Measurements from ENCODE around the gene F12.

F12 gene

DNA sequence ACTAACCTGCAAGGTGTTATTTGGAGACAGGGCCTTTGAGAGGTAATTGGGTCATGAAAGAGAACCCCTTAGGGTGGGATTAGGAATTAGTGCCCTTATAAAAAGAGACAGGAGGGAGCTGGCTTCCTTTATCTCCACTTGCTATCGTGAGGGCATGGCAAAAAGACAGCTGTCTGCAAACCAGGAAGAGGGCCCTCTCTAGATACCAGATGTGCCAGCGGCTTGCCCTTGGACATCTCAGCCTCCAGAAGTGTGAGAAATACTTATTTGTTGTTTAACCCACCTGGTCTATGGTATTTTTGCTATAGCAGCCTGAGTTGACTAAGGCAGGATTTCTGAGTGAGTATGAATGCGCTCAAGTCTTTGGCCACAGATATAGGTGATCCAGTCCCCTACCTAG, 52.6 kb downstream of the F12 start:
- TF ChIP-seq EZH2 (IDR thresholded peaks at IDR 0.05; ENCODE audit: borderline replicate concordance, low read depth, low read length, severe bottlenecking), result no peak
- TF ChIP-seq, protein P1, sequence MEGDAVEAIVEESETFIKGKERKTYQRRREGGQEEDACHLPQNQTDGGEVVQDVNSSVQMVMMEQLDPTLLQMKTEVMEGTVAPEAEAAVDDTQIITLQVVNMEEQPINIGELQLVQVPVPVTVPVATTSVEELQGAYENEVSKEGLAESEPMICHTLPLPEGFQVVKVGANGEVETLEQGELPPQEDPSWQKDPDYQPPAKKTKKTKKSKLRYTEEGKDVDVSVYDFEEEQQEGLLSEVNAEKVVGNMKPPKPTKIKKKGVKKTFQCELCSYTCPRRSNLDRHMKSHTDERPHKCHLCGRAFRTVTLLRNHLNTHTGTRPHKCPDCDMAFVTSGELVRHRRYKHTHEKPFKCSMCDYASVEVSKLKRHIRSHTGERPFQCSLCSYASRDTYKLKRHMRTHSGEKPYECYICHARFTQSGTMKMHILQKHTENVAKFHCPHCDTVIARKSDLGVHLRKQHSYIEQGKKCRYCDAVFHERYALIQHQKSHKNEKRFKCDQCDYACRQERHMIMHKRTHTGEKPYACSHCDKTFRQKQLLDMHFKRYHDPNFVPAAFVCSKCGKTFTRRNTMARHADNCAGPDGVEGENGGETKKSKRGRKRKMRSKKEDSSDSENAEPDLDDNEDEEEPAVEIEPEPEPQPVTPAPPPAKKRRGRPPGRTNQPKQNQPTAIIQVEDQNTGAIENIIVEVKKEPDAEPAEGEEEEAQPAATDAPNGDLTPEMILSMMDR (IDR thresholded peaks at IDR 0.05; ENCODE audit: borderline replicate concordance, extremely low read depth, low read length, poor library complexity, severe bottlenecking), result no peak
- Histone ChIP-seq H3K4me3 (ENCODE audit: low read depth in 1 of 2, low read length in 2 of 2) (no peak overlapping the region), H2AFZ (ENCODE audit: low read depth, low read length) (no peak overlapping the region), H3K79me2 (ENCODE audit: insufficient read depth, low read length) (no peaks in the 10 kb centered on the region), H3K27ac (ENCODE audit: low read length) (no peak overlapping the region), H3K9ac (ENCODE audit: low read depth, low read length) (no peak overlapping the region), H3K27me3 (ENCODE audit: insufficient read depth, low read length, poor library complexity) (no peaks in the 10 kb centered on the region), H4K20me1 (ENCODE audit: insufficient read depth, low read length) (no peaks in the 10 kb centered on the region), H3K4me1 (ENCODE audit: insufficient read depth, low read length) (peaks cover 33% of the 10 kb centered on the region), H3K36me3 (ENCODE audit: insufficient read depth, low read length) (no peaks in the 10 kb centered on the region), H3K4me2 (ENCODE audit: insufficient read depth, low read length) (no peak overlapping the region; the same call in 1 of the 2 replicates), H3K9me3 (ENCODE audit: insufficient read depth, low read length, severe bottlenecking) (no peaks in the 10 kb centered on the region)
- no peak for ATAC-seq (ENCODE audit: insufficient read depth, low read depth)
- no peak for DNase-seq

DNA sequence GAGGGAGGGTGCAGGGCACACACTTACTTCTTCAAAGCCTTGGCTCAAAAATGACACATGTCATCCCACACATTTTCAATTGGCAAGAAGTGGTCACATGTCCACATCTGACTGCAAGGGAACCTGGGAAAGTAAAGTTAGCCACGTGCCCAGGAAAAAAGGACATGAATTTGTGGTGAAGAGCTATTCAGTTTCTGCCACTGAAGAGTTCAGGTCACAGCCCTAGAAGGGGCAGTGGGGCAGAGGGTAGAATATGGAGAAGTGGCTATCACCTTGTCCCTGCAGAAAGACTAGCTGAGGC, 53.5 kb downstream of the F12 start:
- no peak for DNase-seq
- H3K4me3 ChIP-seq (ENCODE audit: low read depth in 1 of 2, low read length in 2 of 2), result no peak overlapping the region
- peaks cover 4% of the 10 kb centered on the region; the same call in 1 of the 2 replicates for H3K36me3 ChIP-seq (ENCODE audit: insufficient read depth, low read length)
- no peak overlapping the region for H2AFZ ChIP-seq (ENCODE audit: low read depth, low read length)
- H4K20me1 ChIP-seq (ENCODE audit: insufficient read depth, low read length), result 0 out of 2 replicates have a peak, but pooled peaks cover under 1% of the 10 kb centered on the region
- peaks cover 35% of the 10 kb centered on the region for H3K4me1 ChIP-seq (ENCODE audit: insufficient read depth, low read length)
- no peaks in the 10 kb centered on the region for H3K9me3 ChIP-seq (ENCODE audit: insufficient read depth, low read length, severe bottlenecking)
- ATAC-seq (ENCODE audit: insufficient read depth, low read depth), result no peak
- H3K4me2 ChIP-seq (ENCODE audit: insufficient read depth, low read length), result no peak overlapping the region
- no peak overlapping the region for H3K27ac ChIP-seq (ENCODE audit: low read length)
- no peak overlapping the region for H3K9ac ChIP-seq (ENCODE audit: low read depth, low read length)
- no peaks in the 10 kb centered on the region for H3K27me3 ChIP-seq (ENCODE audit: insufficient read depth, low read length, poor library complexity)
- peaks cover 6% of the 10 kb centered on the region for H3K79me2 ChIP-seq (ENCODE audit: insufficient read depth, low read length)
- no peak for TF ChIP-seq EZH2 (IDR thresholded peaks at IDR 0.05; ENCODE audit: borderline replicate concordance, low read depth, low read length, severe bottlenecking)
- TF ChIP-seq, protein P1 (IDR thresholded peaks at IDR 0.05; ENCODE audit: borderline replicate concordance, extremely low read depth, low read length, poor library complexity, severe bottlenecking), result no peak

DNA sequence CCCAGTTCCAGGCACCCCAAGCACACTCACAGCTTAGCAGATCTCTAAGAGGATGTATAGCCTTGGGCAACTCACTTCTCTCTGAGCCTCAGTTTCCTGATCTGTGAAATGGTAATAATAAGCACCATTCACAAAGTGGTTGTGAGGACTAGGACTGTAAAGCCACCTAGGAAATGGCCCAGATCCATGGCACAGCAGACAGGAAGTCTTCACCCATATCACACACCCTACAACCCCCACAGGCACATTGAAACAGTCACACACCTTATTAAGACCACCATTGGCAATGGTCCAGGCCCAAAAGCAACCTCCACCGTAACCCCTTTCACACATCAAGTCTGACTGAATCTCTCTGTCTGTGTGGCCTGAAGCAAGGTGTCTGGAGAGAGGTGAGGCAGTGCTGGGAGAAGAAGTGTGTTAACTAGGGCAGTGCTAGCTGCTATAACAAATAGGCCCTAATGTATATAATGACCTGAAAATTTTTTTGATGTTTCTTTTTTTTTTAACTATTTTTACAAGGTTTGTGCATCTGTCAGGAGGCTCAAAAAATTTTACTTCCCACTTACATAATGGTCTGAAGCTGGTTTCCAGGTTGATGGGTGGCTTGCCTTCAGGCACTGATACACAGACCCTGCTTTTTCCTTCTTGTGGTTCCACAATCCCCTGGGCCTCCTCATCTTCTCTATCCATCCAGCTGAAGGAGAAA, 54.0 kb downstream of the F12 start:
- Histone ChIP-seq H3K9ac (ENCODE audit: low read depth, low read length) (no peak overlapping the region), H3K4me3 (ENCODE audit: low read depth in 1 of 2, low read length in 2 of 2) (no peak overlapping the region), H4K20me1 (ENCODE audit: insufficient read depth, low read length) (peaks cover 6% of the 10 kb centered on the region), H3K9me3 (ENCODE audit: insufficient read depth, low read length, severe bottlenecking) (no peaks in the 10 kb centered on the region), H3K27ac (ENCODE audit: low read length) (no peak overlapping the region), H3K79me2 (ENCODE audit: insufficient read depth, low read length) (peaks cover 11% of the 10 kb centered on the region), H3K4me2 (ENCODE audit: insufficient read depth, low read length) (no peak overlapping the region), H3K4me1 (ENCODE audit: insufficient read depth, low read length) (peaks cover 40% of the 10 kb centered on the region), H3K36me3 (ENCODE audit: insufficient read depth, low read length) (peaks cover 4% of the 10 kb centered on the region; the same call in 1 of the 2 replicates), H2AFZ (ENCODE audit: low read depth, low read length) (no peak overlapping the region), H3K27me3 (ENCODE audit: insufficient read depth, low read length, poor library complexity) (no peaks in the 10 kb centered on the region)
- TF ChIP-seq, protein P1 (IDR thresholded peaks at IDR 0.05; ENCODE audit: borderline replicate concordance, extremely low read depth, low read length, poor library complexity, severe bottlenecking), result no peak
- TF ChIP-seq EZH2 (IDR thresholded peaks at IDR 0.05; ENCODE audit: borderline replicate concordance, low read depth, low read length, severe bottlenecking), result no peak
- no peak for ATAC-seq (ENCODE audit: insufficient read depth, low read depth)
- no peak for DNase-seq
